GM18508 (cell line): ENCODE data around the gene PARD3.

ENCODE experiments used
- ATAC-seq: cut with Tn5 transposase; IDR thresholded peaks from one replicate; pipeline ENCODE4 v1.9.1; 2021; ENCODE audit warnings: moderate number of reproducible peaks; ENCODE audit not compliant: insufficient read depth, unreplicated experiment

PARD3 gene

GRCh38 chr10:34166823-34167222, 648.3 kb downstream of the PARD3 start:
- ATAC-seq = no peak

- no peak for ATAC-seq
Measured at GRCh38 chr10:34166354-34166753, 648.7 kb downstream of the PARD3 start.

- ATAC-seq = no peak
Measured at GRCh38 chr10:34164029-34164428, 651.1 kb downstream of the PARD3 start.

DNA sequence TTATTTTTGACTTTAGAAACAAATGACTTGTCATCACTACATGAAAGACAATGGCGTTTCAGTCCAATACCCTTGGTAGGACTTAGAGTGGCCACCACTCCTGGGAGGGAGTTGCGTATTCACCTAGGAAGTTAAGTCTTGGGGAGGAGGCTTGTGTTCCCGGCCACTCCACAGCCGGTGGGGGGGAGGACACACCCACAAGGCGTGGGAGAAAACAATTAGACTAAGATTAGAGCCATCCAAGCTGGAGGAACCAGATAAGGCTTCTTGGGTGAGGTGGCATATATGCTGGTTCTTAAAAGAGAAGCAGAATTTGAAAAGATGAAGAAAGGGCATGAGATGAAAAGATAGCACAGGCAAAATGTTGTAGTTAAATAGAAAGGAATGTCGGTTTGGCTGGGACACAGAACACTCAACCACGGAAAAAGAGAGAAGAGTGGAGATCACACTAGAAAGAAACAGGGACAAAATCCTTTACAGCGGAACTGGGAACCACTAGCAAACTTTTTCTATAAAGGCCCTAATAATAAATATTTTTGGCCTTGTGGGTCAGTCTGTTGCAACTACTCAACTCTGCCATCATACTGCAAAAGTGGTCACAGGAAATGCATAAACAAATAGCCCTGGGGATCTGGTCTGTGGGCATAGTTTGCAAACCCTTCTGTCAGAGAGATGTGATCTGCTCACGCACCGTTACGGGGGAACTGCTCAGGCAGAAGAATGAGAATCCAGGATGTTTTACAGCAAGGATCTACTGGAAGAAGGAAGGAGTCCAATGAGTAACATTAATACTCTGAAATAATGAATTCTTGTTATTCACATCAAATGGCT, 651.8 kb downstream of the PARD3 start:
- ATAC-seq = no peak

DNA sequence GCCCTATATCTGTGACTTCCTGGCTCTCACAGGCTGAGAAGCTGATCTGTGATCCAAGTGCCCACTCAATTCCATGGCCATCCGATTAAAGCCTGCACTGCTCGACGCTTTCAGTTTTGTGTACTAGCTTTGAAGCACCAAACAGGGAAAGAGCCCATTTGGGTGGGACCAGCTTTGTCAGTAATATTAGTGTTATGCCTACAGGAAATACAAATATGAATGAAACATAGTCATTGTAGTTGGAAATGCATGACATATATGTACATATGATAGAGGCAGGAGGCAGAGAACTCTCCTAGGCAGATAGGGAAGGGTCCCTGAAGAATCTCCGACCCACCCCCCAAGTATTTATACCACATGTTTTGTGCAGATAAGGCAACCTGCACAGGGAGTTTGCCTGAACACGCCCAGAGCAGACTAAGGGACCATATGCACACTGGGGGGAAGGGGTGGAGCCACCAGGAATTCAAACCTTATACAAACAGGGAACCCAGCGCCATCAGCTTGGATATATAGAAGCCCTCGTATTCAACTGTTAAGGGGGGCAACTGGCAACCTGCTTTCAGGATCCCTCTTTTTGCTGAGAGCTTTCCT, 653.2 kb downstream of the PARD3 start:
- ATAC-seq = no peak

DNA sequence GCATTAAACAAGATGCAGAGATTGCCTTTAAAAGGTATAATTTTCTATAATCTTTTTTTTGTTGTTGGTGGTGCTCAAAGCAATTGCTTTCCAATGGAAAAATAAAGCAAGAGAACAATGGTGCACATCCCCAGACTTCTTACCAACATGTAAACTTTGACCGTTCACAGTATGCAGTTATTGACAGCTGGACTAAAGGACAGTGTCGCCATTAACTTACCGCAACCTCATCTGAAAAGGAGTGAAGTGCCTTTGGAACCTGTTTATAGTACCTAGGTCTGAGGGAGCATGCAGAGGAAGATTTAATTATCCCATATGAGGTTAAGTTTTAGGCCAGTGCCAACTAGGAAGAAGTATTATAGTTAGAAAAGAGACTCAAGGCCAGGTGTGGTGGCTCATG, 654.5 kb downstream of the PARD3 start:
- no peak for ATAC-seq

DNA sequence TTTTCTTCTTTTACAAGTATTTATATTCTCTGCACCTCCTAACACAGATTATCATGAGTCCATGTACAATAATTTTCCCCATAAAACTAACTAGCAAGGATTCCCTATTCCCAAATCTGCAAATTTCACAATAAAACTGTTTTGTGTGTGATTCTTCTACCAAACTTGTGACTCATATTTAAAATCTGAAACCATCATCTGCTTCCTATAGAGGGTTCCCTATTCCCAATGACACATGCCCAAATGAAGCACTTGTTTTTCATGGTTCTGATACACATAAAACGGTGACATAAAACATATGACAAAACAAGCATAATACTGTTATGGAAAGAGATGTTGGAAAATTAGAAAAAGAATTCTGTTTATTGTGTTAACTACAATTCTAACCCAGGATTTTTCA, 657.6 kb downstream of the PARD3 start:
- no peak for ATAC-seq

DNA sequence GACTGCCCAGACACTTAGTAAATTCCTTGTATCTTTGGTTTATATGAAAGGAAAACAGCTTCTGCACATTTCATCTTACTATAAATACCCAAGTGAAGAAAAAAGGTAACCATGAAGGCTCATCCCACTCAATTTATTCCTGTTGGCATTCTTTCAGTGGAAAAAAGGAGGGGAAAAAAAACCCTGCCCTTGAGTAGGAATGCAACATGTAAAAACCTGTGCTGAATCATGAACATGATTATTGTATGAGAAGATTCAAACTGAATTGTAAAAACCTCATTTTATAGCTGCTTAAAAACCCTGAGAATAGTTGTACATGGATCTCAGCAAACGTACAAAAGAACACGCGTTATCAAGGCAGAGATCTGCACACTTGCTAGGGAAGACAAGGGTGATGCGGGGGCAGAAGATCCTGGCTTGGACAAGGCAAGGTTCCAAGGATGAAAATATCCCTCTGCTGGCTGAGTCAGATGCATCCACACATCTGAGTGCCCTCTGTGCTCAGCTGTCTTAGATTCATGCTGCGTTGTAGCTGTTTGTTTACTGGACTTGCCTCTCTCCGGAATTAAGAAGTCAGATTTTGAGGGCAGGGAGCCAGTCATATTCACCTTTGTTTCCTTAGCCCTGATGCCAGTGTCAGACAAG, 658.2 kb downstream of the PARD3 start:
- no peak for ATAC-seq

- ATAC-seq = no peak
Measured at GRCh38 chr10:34155812-34156211, 659.3 kb downstream of the PARD3 start.

GRCh38 chr10:34154383-34154900, 660.7 kb downstream of the PARD3 start:
- ATAC-seq = no peak

GRCh38 chr10:34153663-34154382, 661.3 kb downstream of the PARD3 start:
- no peak for ATAC-seq

GRCh38 chr10:34152434-34152833, 662.7 kb downstream of the PARD3 start:
- no peak for ATAC-seq

GRCh38 chr10:34151931-34152330, 663.2 kb downstream of the PARD3 start:
- no peak for ATAC-seq

- ATAC-seq = no peak
Measured at GRCh38 chr10:34151481-34151880, 663.6 kb downstream of the PARD3 start.

DNA sequence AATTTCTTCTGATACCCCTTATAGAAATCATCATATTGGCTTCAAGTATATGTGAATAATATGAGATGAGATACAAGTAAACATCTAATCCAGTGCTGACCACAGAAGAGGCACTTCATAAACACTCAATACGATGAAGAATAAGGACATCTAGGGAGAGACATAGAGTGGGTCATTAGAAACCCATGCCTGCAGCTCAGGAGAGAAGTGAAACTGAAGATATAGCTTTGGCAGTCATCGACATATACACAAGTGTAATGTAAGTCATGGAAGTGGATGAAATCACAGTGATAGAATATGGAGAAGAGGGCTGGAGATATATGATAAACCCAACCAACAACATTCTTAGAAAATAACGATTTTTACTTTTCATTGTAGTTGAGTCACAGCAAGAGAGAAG, 665.0 kb downstream of the PARD3 start:
- ATAC-seq = no peak

- no peak for ATAC-seq
Measured at GRCh38 chr10:34148305-34148657, 666.8 kb downstream of the PARD3 start.

- ATAC-seq = no peak
Measured at GRCh38 chr10:34147641-34148304, 667.3 kb downstream of the PARD3 start.

- ATAC-seq = no peak
Measured at GRCh38 chr10:34145715-34146114, 669.4 kb downstream of the PARD3 start.

DNA sequence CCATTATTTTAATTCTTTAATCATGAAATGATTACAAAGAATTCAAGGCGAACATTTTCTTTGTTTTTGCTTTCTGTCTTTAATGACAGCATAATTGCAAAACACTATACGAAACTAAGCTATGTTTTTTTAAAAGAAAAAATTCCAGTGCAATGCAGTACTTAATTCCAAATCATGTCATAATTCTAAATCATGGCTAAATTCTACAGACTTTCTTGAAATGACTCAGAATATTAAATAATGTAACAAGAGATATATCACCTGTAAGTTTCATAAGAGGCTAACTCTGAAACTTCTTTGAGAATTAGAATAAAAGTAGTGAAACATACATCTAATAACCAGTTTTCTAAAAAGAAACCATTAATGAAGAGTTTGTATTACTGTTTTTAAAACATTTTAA, 671.6 kb downstream of the PARD3 start:
- ATAC-seq = no peak

GRCh38 chr10:34141032-34141680, 673.9 kb downstream of the PARD3 start:
- ATAC-seq = peak; percentile 57
